ENCODE measurements around the gene GATB.

GATB gene

DNA sequence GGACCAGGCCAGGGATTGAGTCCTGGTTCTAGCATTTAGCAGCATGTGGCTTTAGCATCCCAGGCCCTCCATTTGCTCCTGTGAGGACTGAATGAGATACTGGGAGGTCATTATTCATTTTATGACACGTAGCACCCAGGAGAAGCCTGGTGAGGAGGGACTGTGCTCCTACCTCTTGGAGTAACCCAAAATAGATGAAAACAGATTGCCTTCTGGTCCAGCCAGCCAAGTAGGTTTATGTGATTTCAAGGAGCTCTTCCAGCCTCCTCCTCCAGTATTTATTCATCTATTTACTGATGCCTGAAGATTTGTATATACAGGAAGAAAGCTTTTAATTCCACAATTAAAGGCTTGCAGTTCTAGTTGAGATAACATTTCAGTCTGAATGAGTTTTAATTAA is 109.3 kb downstream of the GATB start:
- no peak for DNase-seq (ENCODE audit: low spot score)

DNA sequence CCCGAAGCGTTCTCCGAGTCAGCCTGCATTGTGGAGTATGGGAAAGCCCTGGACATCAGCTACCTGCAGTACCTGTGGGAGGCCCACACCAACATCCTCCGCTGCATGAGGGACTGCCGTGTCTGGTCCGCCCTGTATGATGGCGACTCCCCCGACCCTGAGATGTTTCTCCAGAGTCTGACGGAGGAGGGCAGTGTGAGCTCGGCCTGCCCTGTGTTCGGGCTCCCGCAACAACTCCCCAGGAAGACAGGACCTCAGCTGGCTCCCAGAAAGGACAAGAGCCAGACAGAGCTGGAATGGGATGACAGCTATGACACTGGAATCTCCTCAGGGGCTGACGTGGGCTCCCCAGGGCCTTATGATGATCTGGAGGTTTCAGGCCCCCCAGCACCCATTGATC is 111.3 kb downstream of the GATB start:
- no peak for DNase-seq (ENCODE audit: low spot score)

DNA sequence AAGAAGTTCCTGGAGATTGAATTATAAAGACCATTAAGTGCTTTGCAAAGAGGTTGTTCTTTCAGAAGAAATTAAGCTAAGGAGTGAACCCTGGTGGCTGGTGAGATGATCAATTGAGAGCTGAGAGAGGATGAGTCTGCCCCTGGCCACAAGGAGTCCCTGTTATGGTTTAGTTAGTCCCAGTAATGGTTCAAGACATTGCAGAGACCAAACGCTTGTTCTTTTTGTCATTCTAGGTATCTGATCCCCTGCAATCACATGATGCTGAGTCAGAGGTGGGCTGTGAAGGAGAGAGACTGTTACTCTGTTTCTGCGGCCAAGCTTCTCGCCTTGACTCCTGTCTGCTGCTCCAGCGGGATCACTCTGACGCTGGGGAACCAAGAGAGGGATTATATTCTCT is 114.5 kb downstream of the GATB start:
- DNase-seq (ENCODE audit: low spot score): no peak

DNA sequence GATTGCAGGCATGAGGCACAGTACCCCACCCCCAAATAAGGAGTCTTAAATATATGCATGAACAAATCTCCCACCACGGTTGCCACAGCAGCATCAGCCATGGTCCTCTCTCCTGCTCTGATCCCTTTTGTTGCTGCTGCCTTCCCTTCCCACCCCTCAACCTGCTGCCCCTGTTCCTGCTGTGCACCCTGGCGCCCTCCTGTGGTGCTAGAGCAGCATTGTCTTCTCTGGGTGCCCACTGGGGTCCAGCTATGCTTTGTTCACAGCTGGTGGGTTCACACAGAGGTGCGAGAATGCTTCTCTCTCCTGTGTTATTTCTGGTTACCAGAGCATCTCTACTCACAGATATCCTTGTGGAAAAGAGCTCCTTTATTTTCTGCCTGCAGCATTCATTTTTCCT is 116.2 kb downstream of the GATB start:
- no peak for DNase-seq (ENCODE audit: low spot score)

DNA sequence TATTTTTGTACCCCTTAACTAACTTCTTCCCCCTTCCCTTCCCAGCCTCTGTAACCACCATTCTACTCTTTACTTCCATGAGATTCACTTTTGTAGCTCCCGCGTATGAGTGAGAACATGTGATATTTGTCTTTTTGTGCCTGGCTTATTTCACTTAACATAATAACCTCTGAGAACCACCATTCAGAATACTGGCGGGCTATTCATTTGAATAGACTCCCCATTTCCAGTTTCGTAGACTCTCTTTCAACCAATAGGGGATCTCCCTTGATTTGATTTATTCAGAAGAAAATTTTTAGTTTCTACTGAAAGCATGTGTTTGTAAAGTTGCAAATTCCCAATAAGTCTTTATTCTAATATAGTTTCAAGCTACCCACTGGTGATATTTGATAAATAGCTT is 117.2 kb downstream of the GATB start:
- no peak for DNase-seq (ENCODE audit: low spot score)

DNA sequence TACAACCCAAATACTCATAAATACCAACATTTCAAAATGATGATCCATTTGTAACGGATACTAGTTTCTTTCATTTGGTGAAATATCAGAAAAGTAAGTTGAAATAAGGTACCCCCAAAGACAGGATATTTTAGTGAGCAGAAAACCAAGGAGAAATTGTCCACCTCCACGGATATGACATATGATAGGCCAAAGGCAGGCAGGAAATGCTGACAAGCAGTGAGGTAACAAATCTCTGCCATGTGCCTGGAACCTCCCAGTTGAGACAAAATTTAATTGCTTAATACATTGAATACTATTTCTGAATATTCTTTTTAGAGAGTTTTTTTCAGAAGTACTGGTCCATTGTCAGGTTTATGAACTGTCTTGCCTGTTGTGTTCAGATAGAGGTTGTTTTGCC is 118.8 kb downstream of the GATB start:
- no peak for DNase-seq (ENCODE audit: low spot score)

DNA sequence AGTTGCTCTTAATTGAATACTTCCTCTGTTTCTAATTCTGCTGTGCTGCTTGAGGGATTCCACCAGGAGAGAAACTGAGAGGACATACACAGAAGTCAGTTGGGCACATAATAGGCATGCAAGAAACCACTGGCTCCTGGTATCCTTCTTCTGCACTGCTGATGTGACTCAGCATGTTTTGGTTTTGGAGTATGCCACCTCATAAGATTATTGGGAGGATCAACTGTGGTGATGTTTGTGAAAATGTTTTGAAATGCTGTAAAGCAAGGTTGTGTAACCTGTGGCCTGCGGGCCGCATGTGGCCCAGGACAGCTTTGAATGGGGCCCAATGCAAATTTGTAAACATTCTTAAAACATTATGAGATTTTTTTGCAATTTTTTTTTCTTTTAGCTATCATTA is 119.6 kb downstream of the GATB start:
- no peak for DNase-seq (ENCODE audit: low spot score)

DNA sequence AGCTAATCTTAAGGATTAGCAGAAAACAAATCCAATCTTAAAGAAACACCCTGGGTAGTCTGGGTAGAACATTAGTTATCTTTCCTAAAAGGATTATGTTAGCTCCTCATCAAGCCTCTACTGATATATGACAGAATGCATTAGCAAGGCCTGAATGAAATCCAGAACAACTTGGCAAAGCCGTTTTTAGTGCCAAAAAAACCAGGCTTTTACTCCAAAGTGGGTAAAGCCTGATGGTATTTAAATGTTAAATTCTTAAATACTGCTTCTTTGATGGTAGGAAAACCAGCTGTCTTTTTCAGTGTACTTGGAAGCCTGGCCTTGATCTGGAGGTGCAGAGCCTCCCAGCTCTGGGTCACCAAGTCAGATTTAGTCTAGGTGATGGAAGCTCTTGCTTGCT is 120.4 kb downstream of the GATB start:
- no peak for DNase-seq (ENCODE audit: low spot score)

DNA sequence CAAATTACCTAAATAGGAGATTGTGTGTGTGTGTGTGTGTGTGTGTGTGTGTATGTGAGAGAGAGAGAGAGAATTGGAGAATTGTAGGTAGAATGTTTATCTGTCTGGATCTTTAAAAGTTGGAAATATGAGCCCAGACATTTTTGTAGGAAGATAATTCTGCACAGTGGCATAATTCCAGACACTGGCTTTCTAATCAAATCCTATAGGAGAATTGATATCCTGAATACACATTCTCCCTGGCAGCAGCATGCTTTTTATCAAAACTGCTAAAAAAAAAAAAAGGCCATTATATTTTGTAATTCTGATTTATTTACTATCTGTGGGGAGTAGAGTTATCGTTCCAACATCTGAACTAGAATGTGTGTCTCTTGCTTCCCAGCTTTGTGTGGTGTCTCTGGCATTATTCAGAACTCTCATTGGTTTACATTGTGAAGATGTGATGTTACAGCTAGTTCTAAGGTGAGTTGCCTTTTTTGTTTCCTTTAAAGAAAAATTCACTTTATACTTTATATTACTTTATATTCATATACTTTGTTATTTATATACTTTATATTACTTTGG is 122.4 kb downstream of the GATB start:
- DNase-seq (ENCODE audit: low spot score): no peak

DNA sequence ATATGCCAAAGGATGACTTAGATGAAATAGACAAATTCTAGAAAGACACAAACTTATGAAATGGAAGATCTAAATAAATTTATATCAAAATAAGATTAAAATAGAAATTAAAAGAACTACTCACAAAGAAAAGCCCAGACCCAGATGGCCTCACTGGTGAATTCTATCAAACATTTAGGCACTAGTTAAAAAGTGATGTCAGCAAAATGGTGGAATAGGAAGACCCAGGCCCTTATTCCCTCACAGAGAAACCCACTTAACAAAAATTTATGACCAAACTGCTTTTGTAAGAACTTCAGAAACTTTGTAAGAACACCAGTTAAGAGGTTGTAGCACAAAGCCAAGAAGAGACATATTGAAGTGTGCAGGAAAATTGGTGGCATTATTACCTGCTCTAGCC is 129.5 kb downstream of the GATB start:
- no peak for DNase-seq (ENCODE audit: low spot score)

DNA sequence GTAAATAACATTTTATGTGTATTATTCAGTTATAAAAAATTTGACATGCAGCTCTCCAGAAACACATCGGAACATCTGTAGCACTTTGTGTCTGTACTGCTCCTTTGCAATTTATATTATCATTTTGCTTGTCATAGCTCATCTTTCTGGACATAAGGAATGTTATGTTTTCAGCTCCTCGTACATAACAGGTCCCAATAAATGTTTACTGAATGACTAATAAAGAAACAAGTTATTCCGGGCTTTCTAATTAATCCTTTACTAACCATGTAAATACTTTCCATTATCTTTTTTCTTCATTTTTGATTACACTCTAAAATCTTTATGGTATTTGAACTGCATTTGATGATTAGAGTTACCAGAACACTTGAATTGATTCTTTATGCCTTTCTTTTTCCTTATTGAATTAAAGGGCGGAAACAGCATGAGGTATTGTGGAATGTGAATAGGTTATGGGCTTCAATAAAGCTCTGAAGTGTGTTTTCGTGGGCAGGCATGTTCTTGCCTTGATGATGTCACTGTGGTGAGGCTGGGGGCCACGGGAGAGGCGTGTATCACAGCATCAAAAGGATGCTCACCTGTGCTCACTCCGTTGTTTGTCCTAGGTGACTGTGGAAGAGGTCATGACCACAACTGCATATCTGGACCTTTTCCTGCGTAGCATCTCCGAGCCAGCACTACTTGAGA is 131.6 kb downstream of the GATB start:
- DNase-seq (ENCODE audit: low spot score): no peak

DNA sequence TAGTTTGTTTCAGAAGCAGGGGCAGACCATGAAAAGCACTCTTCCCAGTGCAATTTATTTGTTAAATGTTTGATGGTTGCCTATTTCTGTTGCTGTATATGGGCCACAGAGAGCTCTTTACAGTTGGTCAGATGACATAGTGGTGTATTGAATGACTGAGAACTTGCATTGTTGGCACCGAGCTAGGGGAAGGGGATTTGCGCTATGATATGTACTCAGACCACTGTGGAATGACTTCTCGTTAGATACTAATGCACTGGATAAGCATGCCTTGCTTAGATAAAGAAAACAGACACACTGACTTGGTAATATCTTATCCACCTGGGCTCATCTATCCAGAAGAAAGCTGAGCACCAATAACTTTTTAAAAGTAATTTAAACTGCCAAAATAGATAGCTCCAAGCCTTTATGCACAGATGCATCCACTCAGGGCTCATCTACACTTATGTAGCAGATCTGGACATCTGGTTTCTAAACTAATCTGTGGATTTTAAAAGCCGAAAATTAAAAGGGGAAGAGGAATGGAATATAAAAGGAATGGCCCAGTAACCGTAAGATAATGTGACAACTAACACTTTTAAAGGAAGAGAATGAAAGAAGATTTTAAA is 132.7 kb downstream of the GATB start:
- no peak for DNase-seq (ENCODE audit: low spot score)

DNA sequence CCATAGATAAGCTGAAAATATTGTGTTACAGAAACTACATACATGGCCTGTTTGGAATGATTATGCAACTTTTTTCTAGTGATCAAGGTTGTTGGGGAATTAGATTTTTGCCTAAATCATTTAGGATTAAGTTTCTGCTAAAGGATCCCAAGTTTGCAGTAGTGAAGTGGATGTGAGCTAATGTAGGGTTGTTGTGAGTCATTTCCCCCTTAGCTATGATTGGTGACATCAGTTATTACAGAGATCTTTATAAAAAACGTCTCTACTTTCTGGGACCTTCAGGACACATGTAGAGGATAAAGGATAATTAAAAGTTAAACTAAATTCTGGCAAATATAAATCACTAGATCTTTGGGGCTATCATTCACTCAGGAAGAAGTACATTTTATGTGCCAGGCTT is 133.3 kb downstream of the GATB start:
- no peak for DNase-seq (ENCODE audit: low spot score)

DNA sequence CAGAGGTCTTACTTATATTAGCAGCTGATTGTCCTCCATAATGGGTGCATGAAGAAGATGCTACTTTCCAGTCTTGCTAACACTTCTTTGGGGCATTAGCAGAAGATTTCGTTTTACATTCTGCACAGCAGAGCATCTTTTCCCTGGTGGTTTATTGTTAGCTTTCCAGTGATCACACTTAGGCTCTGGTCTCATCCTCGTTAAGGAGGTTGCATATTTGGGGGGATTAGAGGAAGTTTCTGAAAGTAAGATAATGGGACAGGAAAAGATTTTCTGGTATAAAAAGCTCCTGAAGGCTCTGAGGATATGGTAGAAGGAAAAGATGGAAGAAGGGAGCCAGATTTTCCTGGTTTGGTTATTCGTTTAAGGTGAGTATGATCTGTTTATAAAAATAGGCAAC is 134.1 kb downstream of the GATB start:
- DNase-seq (ENCODE audit: low spot score): no peak

DNA sequence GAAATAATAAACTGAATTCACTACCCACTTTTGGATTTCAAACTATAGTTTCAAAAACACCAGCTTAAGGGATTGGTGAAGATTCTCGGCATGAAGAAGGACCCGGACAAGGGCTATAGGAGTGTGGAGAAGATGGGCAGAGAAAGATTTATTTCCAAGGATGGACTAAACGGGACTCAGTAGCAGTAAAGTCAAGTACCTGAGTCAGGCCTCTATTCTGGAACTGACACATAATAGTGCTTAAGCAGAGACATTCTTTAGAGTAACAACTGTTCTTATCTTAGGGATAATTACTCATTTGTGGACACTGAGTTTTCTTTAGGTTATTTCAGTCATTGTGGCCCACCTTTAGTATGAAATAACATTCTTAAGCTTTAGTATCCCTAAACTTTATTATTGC is 134.6 kb downstream of the GATB start:
- DNase-seq (ENCODE audit: low spot score): no peak

DNA sequence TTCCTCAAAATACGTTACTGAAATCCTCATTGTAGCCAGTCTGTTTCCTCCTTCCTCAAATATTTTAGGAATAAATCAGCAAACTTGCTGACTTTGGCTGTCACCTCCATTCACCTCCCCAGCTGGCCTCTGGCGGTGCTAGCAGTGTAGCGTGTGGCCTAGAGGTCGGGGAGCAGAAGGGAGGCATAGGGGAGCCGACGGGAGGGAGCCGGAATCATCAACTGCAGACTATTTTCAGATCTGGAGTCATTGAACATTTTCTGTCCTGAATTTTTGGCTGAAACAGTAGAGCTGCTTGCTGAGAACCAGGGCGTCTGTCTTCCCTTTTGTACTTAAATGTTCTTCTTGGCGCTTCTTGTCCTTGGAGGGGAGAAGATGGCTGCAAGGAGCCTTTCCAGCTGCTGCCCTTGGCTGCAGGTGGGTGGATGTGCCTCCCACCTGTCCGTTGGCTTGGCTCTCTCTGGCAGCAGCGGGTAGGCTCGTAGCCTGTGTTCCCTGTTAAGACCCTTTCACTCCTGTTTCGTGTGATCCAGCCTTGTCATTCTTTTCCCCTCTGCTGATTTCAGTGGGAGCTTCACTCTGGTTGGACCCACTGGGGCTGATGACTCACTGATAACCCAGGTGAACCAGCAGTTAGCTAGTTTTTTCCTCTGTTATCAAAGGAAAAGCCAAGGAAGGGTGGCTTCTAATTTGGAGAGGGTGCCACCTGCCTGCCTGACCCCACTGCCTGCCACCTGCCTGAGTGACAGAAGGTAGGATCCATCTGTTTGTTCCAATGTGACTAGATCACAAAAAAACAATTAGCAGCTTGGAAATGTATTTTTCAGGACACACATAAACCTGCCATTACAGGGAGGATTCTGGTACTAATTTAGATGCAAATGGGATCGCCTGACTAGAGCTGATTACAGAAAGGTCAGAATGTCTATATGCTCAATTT is 135.9 kb downstream of the GATB start:
- no peak for DNase-seq (ENCODE audit: low spot score)

Data from germinal center (tissue), 1 donor.